Tibial nerve (tissue), 4 donors: ENCODE measurements around the gene KSR1. TPM values are rescaled to one million over a fixed set of nuclear protein-coding genes. Genes with fewer than 3 reads are reported as not detected.

Experiments used
- DNase-seq, 2 donors: peaks; one replicate each; pipeline ENCODE4 v3.0.0-alpha.2; 2019; ENCODE audit warnings: low spot score in 2 of 2
- H3K27ac ChIP-seq, 4 donors: fragments of 200-600 bp; sonication (generic) in 3 of 4; one replicate each; pipeline ENCODE4 v1.5.1; 2017 to 2019; ENCODE audit warnings: mild to moderate bottlenecking in 1 of 4
- H3K27me3 ChIP-seq, 2 donors: fragments of 200-600 bp; sonication (generic) in 1 of 2; one replicate each; pipeline versions ENCODE4 v1.5.1 to v1.6.0; 2017 to 2019
- H3K36me3 ChIP-seq, 3 donors: fragments of 200-600 bp; sonication (generic); one replicate each; pipeline ENCODE4 v1.5.1; 2018 to 2019
- H3K4me1 ChIP-seq, 4 donors: fragments of 200-600 bp; sonication (generic) in 3 of 4; one replicate each; pipeline ENCODE4 v1.5.1; 2017 to 2019
- H3K4me3 ChIP-seq, 4 donors: fragments of 200-600 bp; sonication (generic) in 3 of 4; one replicate each; pipeline ENCODE4 v1.5.1; 2017 to 2019; ENCODE audit warnings: mild to moderate bottlenecking in 1 of 4, moderate library complexity in 1 of 4
- H3K9me3 ChIP-seq, 4 donors: fragments of 200-600 bp; sonication (generic) in 3 of 4; one replicate each; pipeline ENCODE4 v1.5.1; 2017 to 2019
- CTCF ChIP-seq, 5 experiments: fragments of 200-600 bp in 3 of 5; fragments of 450-650 bp in 2 of 5; sonication (generic) in 3 of 5; IDR thresholded peaks; one replicate each; pipeline ENCODE4 v1.5.1; 2016 to 2019; ENCODE audit warnings: antibody characterized with exemption in 5 of 5, mild to moderate bottlenecking in 3 of 5, moderate library complexity in 2 of 5
- EP300 ChIP-seq, 2 donors: sonication (generic); formaldehyde crosslinking; IDR thresholded peaks; one replicate each; pipeline ENCODE4 v1.6.1; 2017; ENCODE audit warnings: antibody characterized with exemption in 2 of 2, mild to moderate bottlenecking in 1 of 2
- POLR2A ChIP-seq, 2 donors: fragments of 450-650 bp; IDR thresholded peaks; one replicate each; pipeline ENCODE4 v1.6.1; 2017; ENCODE audit warnings: antibody characterized with exemption in 2 of 2, mild to moderate bottlenecking in 2 of 2, moderate library complexity in 2 of 2
- WGBS, 2 donors: methylation state at CpG; one replicate each; pipeline ENCODE4 v1.1.5; 2018; 5-methylcytosine and 5-hydroxymethylcytosine counted together
- total RNA-seq, 4 donors: library from RNA; depleted of rRNA; stranded (reverse); fragments of >200 nt; gene quantifications; one replicate each; pipeline ENCODE4 v1.1.0, GENCODE V29; 2016

The KSR1 gene
- total RNA-seq, 4 donors from 2014 or later = 45.1 to 110 (median 54.2) TPM

GRCh38 chr17:27581016-27581415, 124.8 kb downstream of the KSR1 start:
- Histone ChIP-seq H3K27me3 (no peaks in the 10 kb centered on the region), H3K36me3 (peaks cover 0 to 32% (median 0%) of the 10 kb centered on the region in 3 donors), H3K27ac (no peak overlapping the region), H3K4me1 (peaks cover 0 to 35% (median 19%) of the 10 kb centered on the region in 4 donors), H3K9me3 (no peaks in the 10 kb centered on the region), H3K4me3 (no peak overlapping the region)
- no peak for TF ChIP-seq EP300 (IDR thresholded peaks at IDR 0.05)
- no peak for TF ChIP-seq POLR2A (IDR thresholded peaks at IDR 0.05)
- no peak for TF ChIP-seq CTCF (IDR thresholded peaks at IDR 0.05)
- DNase-seq = no peak
- 87 to 97% methylated on average over 6 of the region's 6 CpGs for WGBS, 2 donors

GRCh38 chr17:27582696-27583095, 126.4 kb downstream of the KSR1 start:
- Histone ChIP-seq H3K27ac (no peak overlapping the region), H3K4me3 (no peak overlapping the region), H3K9me3 (no peaks in the 10 kb centered on the region), H3K36me3 (peaks cover 0 to 48% (median 0%) of the 10 kb centered on the region in 3 donors), H3K27me3 (no peaks in the 10 kb centered on the region), H3K4me1 (peaks cover 0 to 25% (median 6%) of the 10 kb centered on the region in 4 donors)
- WGBS, 2 donors = 85 to 89% methylated on average over 14 to 16 of the region's 18 CpGs
- no peak for DNase-seq
- no peak for TF ChIP-seq CTCF (IDR thresholded peaks at IDR 0.05)
- TF ChIP-seq POLR2A (IDR thresholded peaks at IDR 0.05) = no peak
- no peak for TF ChIP-seq EP300 (IDR thresholded peaks at IDR 0.05)

GRCh38 chr17:27585153-27585681, 129.0 kb downstream of the KSR1 start:
- no peaks in the 10 kb centered on the region for H3K27me3 ChIP-seq
- H3K4me3 ChIP-seq = no peak overlapping the region
- WGBS, 2 donors = 85 to 87% methylated on average over 9 of the region's 9 CpGs
- peaks cover 0 to 66% (median 0%) of the 10 kb centered on the region in 3 donors for H3K36me3 ChIP-seq
- H3K27ac ChIP-seq = no peak overlapping the region
- H3K9me3 ChIP-seq = no peaks in the 10 kb centered on the region
- DNase-seq = no peak
- peaks cover 0 to 11% (median 0%) of the 10 kb centered on the region in 4 donors for H3K4me1 ChIP-seq
- no peak for TF ChIP-seq POLR2A (IDR thresholded peaks at IDR 0.05)
- no peak for TF ChIP-seq EP300 (IDR thresholded peaks at IDR 0.05)
- no peak for TF ChIP-seq CTCF (IDR thresholded peaks at IDR 0.05)

- Histone ChIP-seq H3K4me3 (no peak overlapping the region), H3K9me3 (no peaks in the 10 kb centered on the region), H3K27me3 (no peaks in the 10 kb centered on the region), H3K4me1 (peaks cover 0 to 11% (median 0%) of the 10 kb centered on the region in 4 donors), H3K36me3 (peaks cover 0 to 70% (median 0%) of the 10 kb centered on the region in 3 donors), H3K27ac (no peak overlapping the region)
- TF ChIP-seq POLR2A (IDR thresholded peaks at IDR 0.05) = no peak
- TF ChIP-seq EP300 (IDR thresholded peaks at IDR 0.05) = no peak
- no peak for TF ChIP-seq CTCF (IDR thresholded peaks at IDR 0.05)
- no peak for DNase-seq
- WGBS, 2 donors = 93% methylated on average over 4 to 5 of the region's 5 CpGs
Measured at GRCh38 chr17:27585792-27586191, 129.5 kb downstream of the KSR1 start.

GRCh38 chr17:27586203-27586721, 130.0 kb downstream of the KSR1 start:
- TF ChIP-seq CTCF (IDR thresholded peaks at IDR 0.05) (no peak), POLR2A (IDR thresholded peaks at IDR 0.05) (no peak), EP300 (IDR thresholded peaks at IDR 0.05) (no peak)
- Histone ChIP-seq H3K27ac (no peak overlapping the region), H3K9me3 (no peaks in the 10 kb centered on the region), H3K36me3 (peaks cover 0 to 75% (median 0%) of the 10 kb centered on the region in 3 donors), H3K27me3 (no peaks in the 10 kb centered on the region), H3K4me3 (no peak overlapping the region), H3K4me1 (peaks cover 0 to 11% (median 0%) of the 10 kb centered on the region in 4 donors)
- no peak for DNase-seq
- 70 to 83% methylated on average over 8 of the region's 8 CpGs for WGBS, 2 donors
